SK-N-SH (cell line): ENCODE data around the gene STAT6.

Experiments used
- EP300 ChIP-seq, 2 experiments: IDR thresholded peaks; 2 replicates each; pipeline versions ENCODE4 v1.4.0 to v1.6.1; 2012; ENCODE audit warnings: borderline replicate concordance in 1 of 2, low read depth in 1 of 2, low read length in 1 of 2
- FOXM1 ChIP-seq: IDR thresholded peaks from 2 replicates; pipeline ENCODE4 v1.4.0; 2012; ENCODE audit warnings: low read depth, mild to moderate bottlenecking
- GABPA ChIP-seq: IDR thresholded peaks from 2 replicates; pipeline ENCODE4 v1.4.0; 2012; ENCODE audit warnings: low read depth, mild to moderate bottlenecking
- GATA2 ChIP-seq: sonication (generic); formaldehyde crosslinking; IDR thresholded peaks from 2 replicates; pipeline ENCODE4 v1.5.0; 2020; ENCODE audit warnings: mild to moderate bottlenecking, missing genetic modification reagents
- JUND ChIP-seq: IDR thresholded peaks from 2 replicates; pipeline ENCODE4 v1.4.0; 2012
- POLR2AphosphoS5 ChIP-seq: IDR thresholded peaks from 2 replicates; pipeline ENCODE4 v1.6.1; 2012; ENCODE audit warnings: low read depth, low read length
- RCOR1 ChIP-seq: fragments of 150-350 bp; IDR thresholded peaks from 2 replicates; pipeline ENCODE4 v1.6.1; 2017; ENCODE audit warnings: antibody characterized with exemption, low read length
- RFX5 ChIP-seq: IDR thresholded peaks from 2 replicates; pipeline ENCODE4 v1.6.1; 2012; ENCODE audit warnings: mild to moderate bottlenecking, improper control_type of control experiment, low read length
- SMC3 ChIP-seq: IDR thresholded peaks from 2 replicates; pipeline ENCODE4 v1.6.1; 2012; ENCODE audit warnings: low read depth, low read length, improper control_type of control experiment
- YY1 ChIP-seq: IDR thresholded peaks from 2 replicates; pipeline ENCODE4 v1.4.0; 2012; ENCODE audit warnings: low read depth, mild to moderate bottlenecking
- ZBTB33 ChIP-seq: IDR thresholded peaks from 2 replicates; pipeline ENCODE4 v1.4.0; 2012; ENCODE audit warnings: low read depth, borderline replicate concordance
- TF ChIP-seq, protein P1 (sequence below): fragments of 200-600 bp; sonication (generic); IDR thresholded peaks from 2 replicates; pipeline ENCODE4 v1.6.1; 2017; ENCODE audit warnings: antibody characterized with exemption, mild to moderate bottlenecking, moderate library complexity

DNA sequence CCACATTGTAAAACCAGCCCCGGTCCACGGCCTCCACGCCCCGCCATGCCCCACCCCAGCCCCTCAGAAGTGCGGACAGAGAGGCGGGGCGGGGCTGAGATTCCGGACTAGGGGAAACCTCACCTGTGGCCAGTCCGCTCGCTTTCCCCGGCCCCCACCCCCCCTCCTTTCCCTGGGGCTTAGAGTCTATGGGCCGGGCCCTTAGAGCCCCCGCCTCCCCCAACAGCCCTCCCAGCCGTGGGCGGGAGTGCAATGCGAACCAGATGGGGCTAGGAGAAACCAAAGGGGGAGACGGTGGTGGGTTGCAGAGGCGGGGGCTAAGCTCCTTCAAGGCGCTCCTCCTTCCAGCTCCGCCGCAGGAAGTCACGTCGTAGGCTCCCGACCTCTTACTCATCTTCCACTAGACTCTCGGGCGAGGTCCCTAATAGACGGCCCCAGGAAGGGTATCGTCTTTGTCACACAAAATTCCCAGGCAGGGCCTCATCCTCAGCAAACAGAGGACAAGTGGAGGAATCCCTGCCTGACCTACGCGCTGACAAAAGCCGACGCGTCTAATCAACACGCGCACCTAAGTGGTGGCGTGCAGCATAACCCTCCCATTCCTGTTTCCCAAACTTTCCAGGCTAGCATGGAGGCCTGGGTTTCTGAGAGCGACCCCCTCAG lies 23.3 kb downstream of the STAT6 start:
- TF ChIP-seq YY1 (no peak), SMC3 (no peak), POLR2AphosphoS5 (peak; percentile 56), RCOR1 (0 out of 2 replicates have a peak, but pooled peaks have one; percentile 8), ZBTB33 (no peak), JUND (no peak; the same call in 1 of the 2 replicates), RFX5 (no peak), FOXM1 (no peak), GABPA (peak; percentile 47), GATA2 (CRISPR knock-in tag) (no peak), EP300 (IDR thresholded peaks at IDR 0.05; ENCODE audit: borderline replicate concordance in 1 of 2, low read depth in 1 of 2, low read length in 1 of 2) (no peak)
- TF ChIP-seq, protein P1, sequence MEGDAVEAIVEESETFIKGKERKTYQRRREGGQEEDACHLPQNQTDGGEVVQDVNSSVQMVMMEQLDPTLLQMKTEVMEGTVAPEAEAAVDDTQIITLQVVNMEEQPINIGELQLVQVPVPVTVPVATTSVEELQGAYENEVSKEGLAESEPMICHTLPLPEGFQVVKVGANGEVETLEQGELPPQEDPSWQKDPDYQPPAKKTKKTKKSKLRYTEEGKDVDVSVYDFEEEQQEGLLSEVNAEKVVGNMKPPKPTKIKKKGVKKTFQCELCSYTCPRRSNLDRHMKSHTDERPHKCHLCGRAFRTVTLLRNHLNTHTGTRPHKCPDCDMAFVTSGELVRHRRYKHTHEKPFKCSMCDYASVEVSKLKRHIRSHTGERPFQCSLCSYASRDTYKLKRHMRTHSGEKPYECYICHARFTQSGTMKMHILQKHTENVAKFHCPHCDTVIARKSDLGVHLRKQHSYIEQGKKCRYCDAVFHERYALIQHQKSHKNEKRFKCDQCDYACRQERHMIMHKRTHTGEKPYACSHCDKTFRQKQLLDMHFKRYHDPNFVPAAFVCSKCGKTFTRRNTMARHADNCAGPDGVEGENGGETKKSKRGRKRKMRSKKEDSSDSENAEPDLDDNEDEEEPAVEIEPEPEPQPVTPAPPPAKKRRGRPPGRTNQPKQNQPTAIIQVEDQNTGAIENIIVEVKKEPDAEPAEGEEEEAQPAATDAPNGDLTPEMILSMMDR: no peak
